ENCODE data around the gene QDPR.

DNA sequence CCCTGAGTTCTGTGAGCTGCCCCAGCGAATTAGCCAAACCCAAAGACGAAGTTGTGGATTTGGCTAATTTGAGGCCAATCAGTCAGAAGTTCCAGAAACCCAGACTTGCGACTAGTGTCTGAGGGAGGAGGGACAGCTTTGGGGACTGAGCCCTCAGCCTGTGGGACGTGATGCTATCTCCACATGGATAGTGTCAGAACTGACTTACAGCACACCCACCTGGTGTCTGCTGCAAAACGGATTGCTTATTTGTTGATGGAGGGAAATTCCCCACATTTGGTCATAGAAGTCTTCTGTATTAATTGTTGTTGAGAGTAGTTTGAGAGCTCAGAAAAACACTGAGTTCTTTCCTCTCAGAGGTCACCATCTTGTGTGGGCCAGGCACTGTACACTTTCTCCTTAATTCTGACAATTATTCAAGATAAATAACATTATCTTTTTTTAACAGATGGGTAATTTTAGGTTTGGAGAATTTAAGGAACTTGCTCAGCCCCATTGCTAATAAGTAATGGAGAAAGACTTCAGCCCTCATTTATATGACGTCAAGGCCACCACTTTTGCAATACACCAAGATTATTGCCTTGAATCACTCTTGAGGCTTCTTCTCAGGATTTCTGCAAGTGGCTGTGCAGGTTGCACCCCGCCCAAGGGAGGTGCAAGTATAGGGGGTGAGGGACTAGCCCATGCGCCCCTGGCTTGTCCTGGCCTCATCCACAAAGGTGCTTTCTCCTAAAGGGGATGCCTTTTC, 19.8 kb upstream of the QDPR start:
- TF ChIP-seq, protein P1, sequence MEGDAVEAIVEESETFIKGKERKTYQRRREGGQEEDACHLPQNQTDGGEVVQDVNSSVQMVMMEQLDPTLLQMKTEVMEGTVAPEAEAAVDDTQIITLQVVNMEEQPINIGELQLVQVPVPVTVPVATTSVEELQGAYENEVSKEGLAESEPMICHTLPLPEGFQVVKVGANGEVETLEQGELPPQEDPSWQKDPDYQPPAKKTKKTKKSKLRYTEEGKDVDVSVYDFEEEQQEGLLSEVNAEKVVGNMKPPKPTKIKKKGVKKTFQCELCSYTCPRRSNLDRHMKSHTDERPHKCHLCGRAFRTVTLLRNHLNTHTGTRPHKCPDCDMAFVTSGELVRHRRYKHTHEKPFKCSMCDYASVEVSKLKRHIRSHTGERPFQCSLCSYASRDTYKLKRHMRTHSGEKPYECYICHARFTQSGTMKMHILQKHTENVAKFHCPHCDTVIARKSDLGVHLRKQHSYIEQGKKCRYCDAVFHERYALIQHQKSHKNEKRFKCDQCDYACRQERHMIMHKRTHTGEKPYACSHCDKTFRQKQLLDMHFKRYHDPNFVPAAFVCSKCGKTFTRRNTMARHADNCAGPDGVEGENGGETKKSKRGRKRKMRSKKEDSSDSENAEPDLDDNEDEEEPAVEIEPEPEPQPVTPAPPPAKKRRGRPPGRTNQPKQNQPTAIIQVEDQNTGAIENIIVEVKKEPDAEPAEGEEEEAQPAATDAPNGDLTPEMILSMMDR (IDR thresholded peaks at IDR 0.05) = no peak
- no peak for TF ChIP-seq POLR2A (IDR thresholded peaks at IDR 0.05)
